VCaP (cell line): ENCODE data around the gene FIBCD1.

Experiments
- H3K27ac ChIP-seq: fragments of 450-650 bp; 2 replicates; pipeline ENCODE4 v1.5.1; 2017
- TF ChIP-seq, protein P1 (sequence below): fragments of 450-650 bp; conservative IDR thresholded peaks from 2 replicates; pipeline ENCODE4 v1.5.1; 2017; ENCODE audit warnings: mild to moderate bottlenecking, moderate library complexity

The FIBCD1 gene

GRCh38 chr9:130942679-130943078 lies 3.6 kb upstream of the FIBCD1 start:
- H3K27ac ChIP-seq, result no peak overlapping the region
- TF ChIP-seq, protein P1, sequence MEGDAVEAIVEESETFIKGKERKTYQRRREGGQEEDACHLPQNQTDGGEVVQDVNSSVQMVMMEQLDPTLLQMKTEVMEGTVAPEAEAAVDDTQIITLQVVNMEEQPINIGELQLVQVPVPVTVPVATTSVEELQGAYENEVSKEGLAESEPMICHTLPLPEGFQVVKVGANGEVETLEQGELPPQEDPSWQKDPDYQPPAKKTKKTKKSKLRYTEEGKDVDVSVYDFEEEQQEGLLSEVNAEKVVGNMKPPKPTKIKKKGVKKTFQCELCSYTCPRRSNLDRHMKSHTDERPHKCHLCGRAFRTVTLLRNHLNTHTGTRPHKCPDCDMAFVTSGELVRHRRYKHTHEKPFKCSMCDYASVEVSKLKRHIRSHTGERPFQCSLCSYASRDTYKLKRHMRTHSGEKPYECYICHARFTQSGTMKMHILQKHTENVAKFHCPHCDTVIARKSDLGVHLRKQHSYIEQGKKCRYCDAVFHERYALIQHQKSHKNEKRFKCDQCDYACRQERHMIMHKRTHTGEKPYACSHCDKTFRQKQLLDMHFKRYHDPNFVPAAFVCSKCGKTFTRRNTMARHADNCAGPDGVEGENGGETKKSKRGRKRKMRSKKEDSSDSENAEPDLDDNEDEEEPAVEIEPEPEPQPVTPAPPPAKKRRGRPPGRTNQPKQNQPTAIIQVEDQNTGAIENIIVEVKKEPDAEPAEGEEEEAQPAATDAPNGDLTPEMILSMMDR, result no peak

DNA sequence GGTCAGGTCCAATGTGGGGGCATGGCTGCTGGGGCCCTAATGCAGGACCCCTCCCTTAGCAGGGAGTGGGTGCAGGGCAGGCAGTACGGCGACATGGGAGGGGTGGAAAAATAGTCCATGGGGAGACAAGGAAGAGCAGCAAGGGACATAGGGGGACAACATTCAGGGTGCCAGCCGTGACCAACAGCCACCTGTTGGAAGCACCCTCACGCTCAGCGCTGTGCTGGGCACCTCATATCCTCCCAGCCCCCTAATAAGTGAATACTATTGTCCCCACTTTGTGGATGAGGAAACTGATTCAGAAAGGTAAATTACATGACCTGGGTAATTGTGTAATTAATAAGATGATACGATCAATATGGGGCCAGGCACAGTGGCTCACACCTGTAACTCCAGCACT lies 3.0 kb upstream of the FIBCD1 start:
- TF ChIP-seq, protein P1, result no peak
- no peak overlapping the region for H3K27ac ChIP-seq

DNA sequence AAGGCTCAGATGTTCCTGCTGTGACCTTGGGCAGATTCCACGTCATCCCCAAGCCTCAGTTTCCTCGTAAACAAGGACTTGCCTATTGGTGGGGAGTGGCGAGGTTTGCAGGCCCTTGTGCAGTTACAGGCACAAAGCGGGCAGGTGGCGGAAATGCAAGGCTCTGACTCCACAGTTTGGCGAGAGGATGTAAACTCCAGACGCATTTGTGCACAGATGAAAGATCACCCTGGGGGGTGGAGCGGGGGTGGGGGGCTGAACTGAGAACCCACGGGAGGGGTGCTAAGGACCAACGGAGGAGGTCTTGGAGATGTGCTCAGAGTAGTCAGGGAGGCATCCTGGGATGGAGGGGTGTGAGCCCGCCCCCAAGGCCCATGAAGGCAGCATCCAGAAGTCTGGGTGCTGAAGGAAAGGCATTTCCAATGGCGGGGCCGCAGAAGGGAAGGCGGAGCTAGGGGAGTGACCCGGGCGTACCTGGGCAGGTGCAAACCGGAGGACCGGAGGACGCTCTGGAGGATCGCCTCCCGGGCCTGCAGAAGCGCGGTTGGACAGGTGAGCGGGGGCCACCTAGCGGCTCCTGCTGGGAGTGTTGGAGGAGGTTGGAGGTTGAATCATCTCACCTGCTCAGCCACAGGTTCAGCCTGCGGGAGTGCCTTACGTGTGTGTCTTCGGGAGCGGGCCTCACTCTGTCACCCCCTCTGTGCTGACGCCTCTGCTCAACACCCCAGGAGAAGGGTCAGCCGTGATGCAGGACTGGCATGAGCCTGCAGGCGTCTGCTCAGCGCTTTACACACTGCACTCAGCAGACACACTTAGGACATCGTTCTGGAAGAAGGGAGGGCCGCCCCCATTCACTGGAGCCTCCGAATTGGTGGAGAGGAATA lies 1.9 kb upstream of the FIBCD1 start:
- H3K27ac ChIP-seq, result no peak overlapping the region
- TF ChIP-seq, protein P1, result peak; percentile 96

GRCh38 chr9:130940027-130940549 lies 1.0 kb upstream of the FIBCD1 start:
- no peak overlapping the region for H3K27ac ChIP-seq
- TF ChIP-seq, protein P1, result no peak

- TF ChIP-seq, protein P1, result peak; percentile 33
- peak overlapping the region; percentile 31; the same call in 1 of the 2 replicates for H3K27ac ChIP-seq
Observed at GRCh38 chr9:130939405-130940026, 469 bp upstream of the FIBCD1 start.

DNA sequence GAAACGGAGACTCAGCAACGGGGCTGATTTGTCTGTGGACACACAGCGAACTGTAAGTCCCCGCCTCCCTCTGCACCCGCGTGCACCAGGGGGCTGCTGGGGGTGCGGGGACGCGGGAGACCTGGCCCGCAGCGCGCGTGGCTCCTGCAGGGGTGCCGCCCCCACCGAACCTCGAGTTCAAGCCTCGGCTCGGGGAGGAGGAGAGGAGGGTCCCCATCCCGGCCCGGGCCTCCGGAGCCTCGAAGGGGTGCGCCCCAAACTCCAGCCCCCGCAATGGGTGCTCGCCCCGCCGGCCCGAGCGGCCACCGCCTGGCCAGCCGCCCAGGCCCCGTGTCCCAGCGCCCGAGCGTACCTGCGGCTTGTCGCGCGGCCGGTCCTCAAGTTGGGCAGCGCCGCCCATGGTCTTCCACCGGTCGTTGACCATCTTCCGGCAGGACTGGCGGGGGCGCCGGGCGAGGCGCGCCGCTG lies 829 bp downstream of the FIBCD1 start:
- TF ChIP-seq, protein P1, result no peak
- H3K27ac ChIP-seq, result peak overlapping the region; percentile 31; the same call in 1 of the 2 replicates
